A549 (cell line): ENCODE measurements around the gene PLIN5. TPM values are rescaled to one million over a fixed set of nuclear protein-coding genes. Genes with fewer than 3 reads are reported as not detected.

Experiments used
- ATAC-seq, 2 experiments: fragments of 200-7000 bp in 1 of 2; fragments of >200 bp in 1 of 2; cut with Nextera tagmentation in 1 of 2; cut with Tn5 transposase in 1 of 2; 3 replicates each; pipeline versions ENCODE4 v1.8.0 to v1.9.1; 2018 to 2020; ENCODE audit warnings: mild to moderate bottlenecking in 1 of 2, moderate library complexity in 1 of 2
- CTCF ChIA-PET: fragments of 300-600 bp; sonication (Branson Sonifier 250); formaldehyde crosslinking; extraction: SDS; loops from one replicate; lab custom pipeline; 2021; ENCODE audit warnings: antibody characterized with exemption, inconsistent platforms; lab: Yijun Ruan, JAX
- POLR2A ChIA-PET: fragments of 350-600 bp; formaldehyde crosslinking; extraction: SDS; loops from one replicate; lab custom pipeline; 2021; ENCODE audit warnings: antibody characterized with exemption, inconsistent platforms; lab: Yijun Ruan, JAX
- DNase-seq, 2 experiments: peaks; one replicate each; pipeline versions ENCODE4 v3.0.0 to v3.0.0-alpha.2; 2011 to 2016; ENCODE audit warnings: low read depth in 1 of 2, low spot score in 1 of 2
- FAIRE-seq: peaks from 2 replicates; lab custom pipeline; 2011; peaks lifted over from hg19 to GRCh38; lab: Jason Lieb, UNC
- H3K27ac ChIP-seq, 2 experiments: fragments of >200 bp; sonication (Bioruptor Twin); formaldehyde crosslinking; 3 replicates each; pipeline ENCODE4 v1.5.1; 2016 to 2017
- H3K4me1 ChIP-seq: fragments of >200 bp; sonication (Bioruptor Twin); formaldehyde crosslinking; 3 replicates; pipeline ENCODE4 v1.6.1; 2016
- H3K4me2 ChIP-seq: fragments of >200 bp; sonication (Bioruptor Twin); formaldehyde crosslinking; 3 replicates; pipeline ENCODE4 v1.6.1; 2016
- H3K4me3 ChIP-seq: fragments of >200 bp; sonication (Bioruptor Twin); formaldehyde crosslinking; 3 replicates; pipeline ENCODE4 v1.5.1; 2016
- H3K9me3 ChIP-seq: fragments of >200 bp; sonication (Bioruptor Twin); formaldehyde crosslinking; 3 replicates; pipeline ENCODE4 v1.6.1; 2016
- BHLHE40 ChIP-seq: IDR thresholded peaks from 2 replicates; pipeline ENCODE4 v1.6.1; 2012; ENCODE audit warnings: low read depth, low read length, inconsistent platforms
- CBX2 ChIP-seq: fragments of 200-600 bp; sonication (generic); IDR thresholded peaks from 2 replicates; pipeline ENCODE4 v1.6.1; 2016; ENCODE audit warnings: low read depth, mild to moderate bottlenecking, borderline replicate concordance
- CEBPB ChIP-seq, 2 experiments: fragments of >200 bp in 1 of 2; sonication (Bioruptor Twin) in 1 of 2; formaldehyde crosslinking in 1 of 2; IDR thresholded peaks; 2 replicates each; pipeline ENCODE4 v1.6.1; 2012 to 2016
- CHD2 ChIP-seq: fragments of 150-350 bp; IDR thresholded peaks from 2 replicates; pipeline ENCODE4 v1.6.1; 2014; ENCODE audit warnings: low read length; ENCODE audit not compliant: partially characterized antibody
- CHD4 ChIP-seq: fragments of 200-600 bp; sonication (generic); IDR thresholded peaks from 2 replicates; pipeline ENCODE4 v1.6.1; 2016; ENCODE audit warnings: antibody characterized with exemption, mild to moderate bottlenecking, borderline replicate concordance
- EHF ChIP-seq: fragments of 250-450 bp; sonication (Bioruptor Pico); IDR thresholded peaks from 2 replicates; pipeline ENCODE4 v1.5.0; 2020; ENCODE audit warnings: mild to moderate bottlenecking
- EP300 ChIP-seq, 2 experiments: fragments of >200 bp; sonication (Bioruptor Twin); formaldehyde crosslinking; IDR thresholded peaks; 2 replicates in 1 of 2; 3 replicates in 1 of 2; pipeline ENCODE4 v1.6.1; 2016 to 2017
- FOSB ChIP-seq: fragments of 250-450 bp; sonication (Bioruptor Pico); IDR thresholded peaks from 2 replicates; pipeline ENCODE4 v1.5.0; 2020; ENCODE audit warnings: mild to moderate bottlenecking, moderate library complexity
- FOSL2 ChIP-seq, 2 experiments: fragments of 450-650 bp in 1 of 2; fragments of >200 bp in 1 of 2; sonication (Bioruptor Twin) in 1 of 2; formaldehyde crosslinking; IDR thresholded peaks; 2 replicates each; pipeline versions ENCODE4 v1.5.0 to v1.6.1; 2016 to 2020; ENCODE audit warnings: mild to moderate bottlenecking in 1 of 2, moderate library complexity in 1 of 2
- GATA3 ChIP-seq: IDR thresholded peaks from 2 replicates; pipeline ENCODE4 v1.6.1; 2012; ENCODE audit warnings: borderline replicate concordance
- HEYL ChIP-seq: fragments of 250-450 bp; sonication (Bioruptor Pico); IDR thresholded peaks from 2 replicates; pipeline ENCODE4 v1.8.0; 2021; ENCODE audit warnings: mild to moderate bottlenecking, moderate library complexity
- HOXB13 ChIP-seq: fragments of 250-450 bp; sonication (Bioruptor Pico); IDR thresholded peaks from 2 replicates; pipeline ENCODE4 v1.5.0; 2020; ENCODE audit warnings: low read depth, mild to moderate bottlenecking, moderate library complexity
- JUN ChIP-seq, 2 experiments: fragments of >200 bp; sonication (Bioruptor Twin); formaldehyde crosslinking; IDR thresholded peaks; 2 replicates in 1 of 2; 3 replicates in 1 of 2; pipeline ENCODE4 v1.6.1; 2016 to 2017
- KDM5A ChIP-seq: fragments of 200-600 bp; sonication (generic); IDR thresholded peaks from 2 replicates; pipeline ENCODE4 v1.6.1; 2016; ENCODE audit warnings: antibody characterized with exemption, mild to moderate bottlenecking
- NFE2L2 ChIP-seq: fragments of 150-350 bp; conservative IDR thresholded peaks from 2 replicates; pipeline ENCODE4 v1.6.1; 2014; ENCODE audit warnings: low read length
- NPAS2 ChIP-seq: fragments of 250-450 bp; sonication (Bioruptor Pico); IDR thresholded peaks from 2 replicates; pipeline ENCODE4 v1.8.0; 2022; ENCODE audit warnings: mild to moderate bottlenecking, moderate library complexity, borderline replicate concordance
- NR3C1 ChIP-seq: fragments of >200 bp; sonication (Bioruptor Twin); formaldehyde crosslinking; IDR thresholded peaks from 3 replicates; pipeline ENCODE4 v1.6.1; 2017
- PHF8 ChIP-seq: fragments of 200-600 bp; sonication (generic); IDR thresholded peaks from 2 replicates; pipeline ENCODE4 v1.6.1; 2016; ENCODE audit warnings: low read depth, mild to moderate bottlenecking, antibody characterized with exemption, moderate library complexity, borderline replicate concordance
- TFCP2L1 ChIP-seq: fragments of 250-450 bp; sonication (Bioruptor Pico); IDR thresholded peaks from 2 replicates; pipeline ENCODE4 v1.5.0; 2021; ENCODE audit warnings: mild to moderate bottlenecking
- ZSCAN20 ChIP-seq: fragments of 250-450 bp; sonication (Bioruptor Pico); IDR thresholded peaks from 2 replicates; pipeline ENCODE4 v1.8.0; 2022; ENCODE audit warnings: mild to moderate bottlenecking, moderate library complexity
- WGBS: methylation state at CpG from one replicate; pipeline ENCODE4 v1.1.6; 2017; ENCODE audit errors: missing lambda C conversion rate; 5-methylcytosine and 5-hydroxymethylcytosine counted together
- polyA plus RNA-seq, 4 experiments: library from polyadenylated mRNA; depleted of rRNA in 3 of 4; stranded (reverse); fragments of >200 nt; fragmentation: RNase III in 1 of 4; extraction: RNeasy Plus Mini Kit Qiagen cat#74134 plus additional on column Dnase treatment in 1 of 4; gene quantifications; 2 replicates in 3 of 4; 3 replicates in 1 of 4; pipeline ENCODE4 v1.2.3, GENCODE V29; 2011 to 2017
- TF ChIP-seq, protein P1 (sequence below): fragments of 200-600 bp; sonication (generic); IDR thresholded peaks from 2 replicates; pipeline ENCODE4 v1.6.1; 2016; ENCODE audit warnings: antibody characterized with exemption, mild to moderate bottlenecking, moderate library complexity
- TF ChIP-seq, protein P2 (sequence below): fragments of 450-650 bp; IDR thresholded peaks from 2 replicates; pipeline ENCODE4 v1.6.1; 2014; ENCODE audit warnings: antibody characterized with exemption
- TF ChIP-seq, protein P3 (sequence below): fragments of >200 bp; sonication (Bioruptor Twin); formaldehyde crosslinking; IDR thresholded peaks from 2 replicates; pipeline ENCODE4 v1.6.1; 2016
- TF ChIP-seq, protein P4 (sequence below): fragments of 150-350 bp; IDR thresholded peaks from 2 replicates; pipeline ENCODE4 v1.6.1; 2014; ENCODE audit warnings: low read depth, mild to moderate bottlenecking, low read length
- TF ChIP-seq, protein P5 (sequence below): IDR thresholded peaks from 2 replicates; pipeline ENCODE4 v1.6.1; 2012; ENCODE audit warnings: low read depth, borderline replicate concordance
- TF ChIP-seq, protein P6 (sequence below): fragments of 250-450 bp; sonication (Bioruptor Pico); IDR thresholded peaks from 2 replicates; pipeline ENCODE4 v1.5.0; 2020; ENCODE audit warnings: low read depth, mild to moderate bottlenecking, moderate library complexity
- TF ChIP-seq, protein P7 (sequence below): IDR thresholded peaks from 2 replicates; pipeline ENCODE4 v1.6.1; 2012
- TF ChIP-seq, protein P8 (sequence below): fragments of 250-450 bp; sonication (Bioruptor Pico); IDR thresholded peaks from 2 replicates; pipeline ENCODE4 v1.5.0; 2021; ENCODE audit warnings: mild to moderate bottlenecking, moderate library complexity, borderline replicate concordance

PLIN5 gene
- polyA plus RNA-seq, 2 of the 4 experiments (the other 2 are of a cell fraction): 0.08 to 0.25 TPM

DNA sequence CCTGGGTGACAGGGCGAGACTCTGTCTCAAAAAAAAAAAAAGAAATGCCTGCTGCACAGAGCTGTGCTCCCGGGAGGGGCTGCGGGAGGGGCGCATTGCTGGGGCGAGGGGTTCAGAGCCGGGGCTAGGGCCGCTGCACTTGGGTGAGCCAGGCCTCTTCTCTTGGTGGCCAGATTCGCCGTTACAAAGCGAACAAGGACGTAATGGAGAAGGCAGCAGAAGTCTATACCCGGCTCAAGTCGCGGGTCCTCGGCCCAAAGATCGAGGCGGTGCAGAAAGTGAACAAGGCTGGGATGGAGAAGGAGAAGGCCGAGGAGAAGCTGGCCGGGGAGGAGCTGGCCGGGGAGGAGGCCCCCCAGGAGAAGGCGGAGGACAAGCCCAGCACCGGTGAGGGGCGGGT, 35.7 kb downstream of the PLIN5 start:
- DNase-seq: no peak
- no peak overlapping the region for H3K4me2 ChIP-seq
- H3K9me3 ChIP-seq: no peaks in the 10 kb centered on the region
- WGBS: 96% methylated on average over 18 of the region's 23 CpGs
- CTCF ChIA-PET: no interaction called here
- POLR2A ChIA-PET: no interaction called here
- TF ChIP-seq NPAS2 (CRISPR knock-in tag): no peak
- TF ChIP-seq GATA3: no peak
- TF ChIP-seq, protein P1, sequence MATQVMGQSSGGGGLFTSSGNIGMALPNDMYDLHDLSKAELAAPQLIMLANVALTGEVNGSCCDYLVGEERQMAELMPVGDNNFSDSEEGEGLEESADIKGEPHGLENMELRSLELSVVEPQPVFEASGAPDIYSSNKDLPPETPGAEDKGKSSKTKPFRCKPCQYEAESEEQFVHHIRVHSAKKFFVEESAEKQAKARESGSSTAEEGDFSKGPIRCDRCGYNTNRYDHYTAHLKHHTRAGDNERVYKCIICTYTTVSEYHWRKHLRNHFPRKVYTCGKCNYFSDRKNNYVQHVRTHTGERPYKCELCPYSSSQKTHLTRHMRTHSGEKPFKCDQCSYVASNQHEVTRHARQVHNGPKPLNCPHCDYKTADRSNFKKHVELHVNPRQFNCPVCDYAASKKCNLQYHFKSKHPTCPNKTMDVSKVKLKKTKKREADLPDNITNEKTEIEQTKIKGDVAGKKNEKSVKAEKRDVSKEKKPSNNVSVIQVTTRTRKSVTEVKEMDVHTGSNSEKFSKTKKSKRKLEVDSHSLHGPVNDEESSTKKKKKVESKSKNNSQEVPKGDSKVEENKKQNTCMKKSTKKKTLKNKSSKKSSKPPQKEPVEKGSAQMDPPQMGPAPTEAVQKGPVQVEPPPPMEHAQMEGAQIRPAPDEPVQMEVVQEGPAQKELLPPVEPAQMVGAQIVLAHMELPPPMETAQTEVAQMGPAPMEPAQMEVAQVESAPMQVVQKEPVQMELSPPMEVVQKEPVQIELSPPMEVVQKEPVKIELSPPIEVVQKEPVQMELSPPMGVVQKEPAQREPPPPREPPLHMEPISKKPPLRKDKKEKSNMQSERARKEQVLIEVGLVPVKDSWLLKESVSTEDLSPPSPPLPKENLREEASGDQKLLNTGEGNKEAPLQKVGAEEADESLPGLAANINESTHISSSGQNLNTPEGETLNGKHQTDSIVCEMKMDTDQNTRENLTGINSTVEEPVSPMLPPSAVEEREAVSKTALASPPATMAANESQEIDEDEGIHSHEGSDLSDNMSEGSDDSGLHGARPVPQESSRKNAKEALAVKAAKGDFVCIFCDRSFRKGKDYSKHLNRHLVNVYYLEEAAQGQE: no peak
- no peak for TF ChIP-seq EHF (CRISPR knock-in tag)
- TF ChIP-seq CBX2: no peak
- TF ChIP-seq, protein P2, sequence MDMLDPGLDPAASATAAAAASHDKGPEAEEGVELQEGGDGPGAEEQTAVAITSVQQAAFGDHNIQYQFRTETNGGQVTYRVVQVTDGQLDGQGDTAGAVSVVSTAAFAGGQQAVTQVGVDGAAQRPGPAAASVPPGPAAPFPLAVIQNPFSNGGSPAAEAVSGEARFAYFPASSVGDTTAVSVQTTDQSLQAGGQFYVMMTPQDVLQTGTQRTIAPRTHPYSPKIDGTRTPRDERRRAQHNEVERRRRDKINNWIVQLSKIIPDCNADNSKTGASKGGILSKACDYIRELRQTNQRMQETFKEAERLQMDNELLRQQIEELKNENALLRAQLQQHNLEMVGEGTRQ: no peak
- TF ChIP-seq ZSCAN20 (CRISPR knock-in tag): no peak
- no peak for TF ChIP-seq NR3C1
- no peak for TF ChIP-seq CHD2
- no peak for TF ChIP-seq CEBPB (IDR thresholded peaks at IDR 0.05)
- no peak for TF ChIP-seq FOSB (CRISPR knock-in tag)
- TF ChIP-seq, protein P3, sequence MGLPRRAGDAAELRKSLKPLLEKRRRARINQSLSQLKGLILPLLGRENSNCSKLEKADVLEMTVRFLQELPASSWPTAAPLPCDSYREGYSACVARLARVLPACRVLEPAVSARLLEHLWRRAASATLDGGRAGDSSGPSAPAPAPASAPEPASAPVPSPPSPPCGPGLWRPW: no peak
- no peak for TF ChIP-seq KDM5A
- no peak overlapping the region for H3K4me3 ChIP-seq
- no peak for FAIRE-seq
- no peak for ATAC-seq
- no peak overlapping the region for H3K27ac ChIP-seq
- no peaks in the 10 kb centered on the region for H3K4me1 ChIP-seq

DNA sequence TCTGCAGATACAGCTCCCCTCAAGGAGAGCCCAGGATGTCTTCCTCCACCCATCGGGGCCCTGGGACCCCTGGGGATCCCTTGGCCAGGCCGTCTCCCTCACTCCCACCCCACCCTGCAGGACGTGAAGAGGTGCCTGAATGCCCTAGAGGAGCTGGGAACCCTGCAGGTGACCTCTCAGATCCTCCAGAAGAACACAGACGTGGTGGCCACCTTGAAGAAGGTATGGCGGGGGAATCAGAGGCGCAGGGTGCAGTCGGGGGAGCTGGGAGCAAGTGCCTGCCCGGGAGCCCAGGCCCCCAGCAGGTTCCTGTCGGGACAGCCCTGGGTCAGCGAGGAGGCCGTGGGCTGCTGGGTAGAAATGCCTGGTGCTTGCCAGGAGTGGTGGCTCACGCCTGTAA, 36.3 kb downstream of the PLIN5 start:
- no peaks in the 10 kb centered on the region for H3K4me1 ChIP-seq
- no peak overlapping the region for H3K27ac ChIP-seq
- WGBS: 92% methylated on average over 5 of the region's 12 CpGs
- CTCF ChIA-PET: interaction anchor here (0.7 to 0.8 kb wide), 2 partner anchors 26 to 28 kb away, joined by 3 read pairs; no protein-coding TSS in a partner anchor
- no peaks in the 10 kb centered on the region for H3K9me3 ChIP-seq
- DNase-seq (no peak), FAIRE-seq (no peak), ATAC-seq (no peak)
- POLR2A ChIA-PET: no interaction called here
- no peak overlapping the region for H3K4me2 ChIP-seq
- no peak overlapping the region for H3K4me3 ChIP-seq
- TF ChIP-seq CHD4 (no peak), KDM5A (no peak), FOSL2 (IDR thresholded peaks at IDR 0.05) (no peak), FOSL2 (CRISPR knock-in tag; IDR thresholded peaks at IDR 0.05) (no peak), HOXB13 (CRISPR knock-in tag) (no peak), HEYL (CRISPR knock-in tag) (no peak), TFCP2L1 (CRISPR knock-in tag) (no peak), EHF (CRISPR knock-in tag) (no peak), ZSCAN20 (CRISPR knock-in tag) (no peak), NFE2L2 (no peak), PHF8 (no peak), EP300 (IDR thresholded peaks at IDR 0.05) (no peak), JUN (IDR thresholded peaks at IDR 0.05) (no peak), BHLHE40 (no peak)
- TF ChIP-seq, protein P4, sequence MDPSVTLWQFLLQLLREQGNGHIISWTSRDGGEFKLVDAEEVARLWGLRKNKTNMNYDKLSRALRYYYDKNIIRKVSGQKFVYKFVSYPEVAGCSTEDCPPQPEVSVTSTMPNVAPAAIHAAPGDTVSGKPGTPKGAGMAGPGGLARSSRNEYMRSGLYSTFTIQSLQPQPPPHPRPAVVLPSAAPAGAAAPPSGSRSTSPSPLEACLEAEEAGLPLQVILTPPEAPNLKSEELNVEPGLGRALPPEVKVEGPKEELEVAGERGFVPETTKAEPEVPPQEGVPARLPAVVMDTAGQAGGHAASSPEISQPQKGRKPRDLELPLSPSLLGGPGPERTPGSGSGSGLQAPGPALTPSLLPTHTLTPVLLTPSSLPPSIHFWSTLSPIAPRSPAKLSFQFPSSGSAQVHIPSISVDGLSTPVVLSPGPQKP: no peak
- TF ChIP-seq, protein P5, sequence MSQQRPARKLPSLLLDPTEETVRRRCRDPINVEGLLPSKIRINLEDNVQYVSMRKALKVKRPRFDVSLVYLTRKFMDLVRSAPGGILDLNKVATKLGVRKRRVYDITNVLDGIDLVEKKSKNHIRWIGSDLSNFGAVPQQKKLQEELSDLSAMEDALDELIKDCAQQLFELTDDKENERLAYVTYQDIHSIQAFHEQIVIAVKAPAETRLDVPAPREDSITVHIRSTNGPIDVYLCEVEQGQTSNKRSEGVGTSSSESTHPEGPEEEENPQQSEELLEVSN: no peak
- TF ChIP-seq, protein P6, sequence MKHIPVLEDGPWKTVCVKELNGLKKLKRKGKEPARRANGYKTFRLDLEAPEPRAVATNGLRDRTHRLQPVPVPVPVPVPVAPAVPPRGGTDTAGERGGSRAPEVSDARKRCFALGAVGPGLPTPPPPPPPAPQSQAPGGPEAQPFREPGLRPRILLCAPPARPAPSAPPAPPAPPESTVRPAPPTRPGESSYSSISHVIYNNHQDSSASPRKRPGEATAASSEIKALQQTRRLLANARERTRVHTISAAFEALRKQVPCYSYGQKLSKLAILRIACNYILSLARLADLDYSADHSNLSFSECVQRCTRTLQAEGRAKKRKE: no peak
- TF ChIP-seq, protein P7, sequence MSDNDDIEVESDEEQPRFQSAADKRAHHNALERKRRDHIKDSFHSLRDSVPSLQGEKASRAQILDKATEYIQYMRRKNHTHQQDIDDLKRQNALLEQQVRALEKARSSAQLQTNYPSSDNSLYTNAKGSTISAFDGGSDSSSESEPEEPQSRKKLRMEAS: no peak
- TF ChIP-seq, protein P3: no peak
- TF ChIP-seq, protein P8, sequence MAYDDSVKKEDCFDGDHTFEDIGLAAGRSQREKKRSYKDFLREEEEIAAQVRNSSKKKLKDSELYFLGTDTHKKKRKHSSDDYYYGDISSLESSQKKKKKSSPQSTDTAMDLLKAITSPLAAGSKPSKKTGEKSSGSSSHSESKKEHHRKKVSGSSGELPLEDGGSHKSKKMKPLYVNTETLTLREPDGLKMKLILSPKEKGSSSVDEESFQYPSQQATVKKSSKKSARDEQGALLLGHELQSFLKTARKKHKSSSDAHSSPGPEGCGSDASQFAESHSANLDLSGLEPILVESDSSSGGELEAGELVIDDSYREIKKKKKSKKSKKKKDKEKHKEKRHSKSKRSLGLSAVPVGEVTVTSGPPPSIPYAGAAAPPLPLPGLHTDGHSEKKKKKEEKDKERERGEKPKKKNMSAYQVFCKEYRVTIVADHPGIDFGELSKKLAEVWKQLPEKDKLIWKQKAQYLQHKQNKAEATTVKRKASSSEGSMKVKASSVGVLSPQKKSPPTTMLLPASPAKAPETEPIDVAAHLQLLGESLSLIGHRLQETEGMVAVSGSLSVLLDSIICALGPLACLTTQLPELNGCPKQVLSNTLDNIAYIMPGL (CRISPR knock-in tag): no peak
